Measurements from ENCODE around the gene ATP5PO.
"Not testable (repeated sequence)": the region's sequence is repeated elsewhere in the genome, so short reads cannot be mapped to it uniquely, and the experiment has no call there.

Gene ATP5PO

DNA sequence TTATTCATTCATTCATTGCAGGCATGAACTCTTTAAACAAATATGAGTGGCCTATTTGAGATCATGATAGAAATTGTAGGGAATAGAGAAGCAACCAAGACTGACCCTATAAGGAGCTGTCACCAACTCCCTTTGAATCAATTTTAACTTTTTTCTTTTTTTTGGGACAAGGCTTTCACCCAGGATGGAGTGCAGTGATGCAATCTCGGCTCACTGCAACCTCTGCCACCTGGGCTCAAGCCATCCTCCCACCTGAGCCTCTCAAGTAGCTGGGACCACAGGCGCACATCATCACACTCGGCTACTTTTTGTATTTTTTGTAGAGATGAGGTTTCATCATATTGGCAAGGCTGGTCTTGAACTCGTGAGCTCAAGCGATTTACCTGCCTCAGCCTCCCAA is 17.1 kb upstream of the ATP5PO start:
- no peak for DNase-seq (ENCODE audit: low read depth)
- no peak overlapping the region for H3K4me3 ChIP-seq (ENCODE audit: low read depth, low read length)
- TF ChIP-seq, protein P1, sequence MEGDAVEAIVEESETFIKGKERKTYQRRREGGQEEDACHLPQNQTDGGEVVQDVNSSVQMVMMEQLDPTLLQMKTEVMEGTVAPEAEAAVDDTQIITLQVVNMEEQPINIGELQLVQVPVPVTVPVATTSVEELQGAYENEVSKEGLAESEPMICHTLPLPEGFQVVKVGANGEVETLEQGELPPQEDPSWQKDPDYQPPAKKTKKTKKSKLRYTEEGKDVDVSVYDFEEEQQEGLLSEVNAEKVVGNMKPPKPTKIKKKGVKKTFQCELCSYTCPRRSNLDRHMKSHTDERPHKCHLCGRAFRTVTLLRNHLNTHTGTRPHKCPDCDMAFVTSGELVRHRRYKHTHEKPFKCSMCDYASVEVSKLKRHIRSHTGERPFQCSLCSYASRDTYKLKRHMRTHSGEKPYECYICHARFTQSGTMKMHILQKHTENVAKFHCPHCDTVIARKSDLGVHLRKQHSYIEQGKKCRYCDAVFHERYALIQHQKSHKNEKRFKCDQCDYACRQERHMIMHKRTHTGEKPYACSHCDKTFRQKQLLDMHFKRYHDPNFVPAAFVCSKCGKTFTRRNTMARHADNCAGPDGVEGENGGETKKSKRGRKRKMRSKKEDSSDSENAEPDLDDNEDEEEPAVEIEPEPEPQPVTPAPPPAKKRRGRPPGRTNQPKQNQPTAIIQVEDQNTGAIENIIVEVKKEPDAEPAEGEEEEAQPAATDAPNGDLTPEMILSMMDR (conservative IDR thresholded peaks at IDR 0.05; ENCODE audit: low read depth, low read length): no peak

DNA sequence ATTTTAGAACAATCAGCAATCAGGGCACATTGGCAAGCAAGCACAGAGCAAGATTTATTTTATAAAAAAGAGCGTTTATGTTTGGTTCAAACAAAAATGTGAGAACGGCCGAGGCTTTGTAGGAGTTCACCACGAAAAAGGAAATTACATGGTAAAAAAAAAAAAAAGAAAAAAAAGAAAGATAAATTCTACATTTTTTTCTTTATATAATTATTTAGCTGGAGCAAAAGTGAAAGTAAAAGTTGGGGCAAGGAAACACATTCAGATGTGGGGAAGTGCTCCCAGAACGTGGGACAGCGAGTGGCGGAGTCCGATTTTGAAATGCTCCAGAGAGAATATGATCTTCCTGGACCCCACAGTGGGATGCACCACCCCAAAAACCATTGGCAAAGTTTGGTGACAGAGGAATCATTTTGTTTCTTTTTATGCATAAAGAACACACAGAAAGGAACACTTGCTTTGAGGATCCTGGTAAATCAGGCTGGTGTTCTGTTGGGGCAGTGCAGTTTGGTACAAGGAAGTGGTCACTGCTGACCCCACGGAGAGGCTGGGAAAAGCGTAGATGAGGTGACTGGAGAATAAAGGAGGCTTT is 16.3 kb upstream of the ATP5PO start:
- H3K4me3 ChIP-seq (ENCODE audit: low read depth, low read length): peak overlapping the region; percentile 3
- TF ChIP-seq, protein P1 (conservative IDR thresholded peaks at IDR 0.05; ENCODE audit: low read depth, low read length): no peak
- no peak for DNase-seq (ENCODE audit: low read depth)

DNA sequence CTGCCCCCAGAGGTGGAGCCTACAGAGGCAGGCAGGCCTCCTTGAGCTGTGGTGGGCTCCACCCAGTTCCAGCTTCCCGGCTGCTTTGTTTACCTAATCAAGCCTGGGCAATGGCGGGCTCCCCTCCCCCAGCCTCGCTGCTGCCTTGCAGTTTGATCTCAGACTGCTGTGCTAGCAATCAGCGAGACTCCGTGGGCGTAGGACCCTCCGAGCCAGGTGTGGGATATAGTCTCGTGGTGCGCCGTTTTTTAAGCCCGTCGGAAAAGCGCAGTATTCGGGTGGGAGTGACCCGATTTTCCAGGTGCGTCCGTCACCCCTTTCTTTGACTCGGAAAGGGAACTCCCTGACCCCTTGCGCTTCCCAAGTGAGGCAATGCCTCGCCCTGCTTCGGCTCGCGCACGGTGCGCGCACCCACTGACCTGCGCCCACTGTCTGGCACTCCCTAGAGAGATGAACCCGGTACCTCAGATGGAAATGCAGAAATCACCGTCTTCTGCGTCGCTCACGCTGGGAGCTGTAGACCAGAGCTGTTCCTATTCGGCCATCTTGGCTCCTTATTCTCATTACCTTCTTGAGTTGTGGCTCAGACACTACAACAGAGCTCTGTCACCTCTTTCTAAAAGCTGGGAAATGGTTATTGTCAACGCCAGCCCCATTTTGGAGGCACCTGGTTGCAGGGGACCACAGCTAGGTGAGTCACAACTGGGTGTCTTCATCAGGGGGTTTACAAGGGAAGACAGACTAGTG is 15.6 kb upstream of the ATP5PO start:
- H3K4me3 ChIP-seq (ENCODE audit: low read depth, low read length): peak overlapping the region; percentile 10
- DNase-seq (ENCODE audit: low read depth): not testable (repeated sequence)

DNA sequence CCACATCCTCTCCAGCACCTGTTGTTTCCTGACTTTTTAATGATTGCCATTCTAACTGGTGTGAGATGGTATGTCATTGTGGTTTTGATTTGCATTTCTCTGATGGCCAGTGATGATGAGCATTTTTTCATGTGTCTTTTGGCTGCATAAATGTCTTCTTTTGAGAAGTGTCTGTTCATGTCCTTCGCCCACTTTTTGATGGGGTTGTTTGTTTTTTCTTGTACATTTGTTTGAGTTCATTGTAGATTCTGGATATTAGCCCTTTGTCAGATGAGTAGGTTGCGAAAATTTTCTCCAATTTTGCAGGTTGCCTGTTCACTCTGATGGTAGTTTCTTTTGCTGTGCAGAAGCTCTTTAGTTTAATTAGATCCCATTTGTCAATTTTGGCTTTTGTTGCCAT is 10.6 kb upstream of the ATP5PO start:
- not testable (repeated sequence) for DNase-seq (ENCODE audit: low read depth); H3K4me3 ChIP-seq (ENCODE audit: low read depth, low read length)

DNA sequence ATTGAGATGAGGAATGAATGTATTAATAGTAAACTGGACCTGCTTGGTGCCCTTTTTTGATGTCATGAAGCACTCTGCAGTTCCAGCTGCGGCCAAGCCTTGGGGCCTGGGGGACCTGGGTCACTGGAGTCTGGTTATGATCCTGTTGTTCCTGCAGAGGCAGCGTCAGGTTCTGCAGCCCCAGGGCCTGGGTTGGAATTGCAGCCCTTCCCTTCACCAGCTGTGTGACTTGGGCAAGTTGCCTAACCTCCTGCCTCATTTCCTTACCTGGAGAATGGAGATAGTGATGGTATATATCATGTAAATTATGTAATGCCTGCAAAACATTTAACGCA is 9.1 kb upstream of the ATP5PO start:
- H3K4me3 ChIP-seq (ENCODE audit: low read depth, low read length): no peak overlapping the region
- no peak for DNase-seq (ENCODE audit: low read depth)
- TF ChIP-seq, protein P1 (conservative IDR thresholded peaks at IDR 0.05; ENCODE audit: low read depth, low read length): no peak

DNA sequence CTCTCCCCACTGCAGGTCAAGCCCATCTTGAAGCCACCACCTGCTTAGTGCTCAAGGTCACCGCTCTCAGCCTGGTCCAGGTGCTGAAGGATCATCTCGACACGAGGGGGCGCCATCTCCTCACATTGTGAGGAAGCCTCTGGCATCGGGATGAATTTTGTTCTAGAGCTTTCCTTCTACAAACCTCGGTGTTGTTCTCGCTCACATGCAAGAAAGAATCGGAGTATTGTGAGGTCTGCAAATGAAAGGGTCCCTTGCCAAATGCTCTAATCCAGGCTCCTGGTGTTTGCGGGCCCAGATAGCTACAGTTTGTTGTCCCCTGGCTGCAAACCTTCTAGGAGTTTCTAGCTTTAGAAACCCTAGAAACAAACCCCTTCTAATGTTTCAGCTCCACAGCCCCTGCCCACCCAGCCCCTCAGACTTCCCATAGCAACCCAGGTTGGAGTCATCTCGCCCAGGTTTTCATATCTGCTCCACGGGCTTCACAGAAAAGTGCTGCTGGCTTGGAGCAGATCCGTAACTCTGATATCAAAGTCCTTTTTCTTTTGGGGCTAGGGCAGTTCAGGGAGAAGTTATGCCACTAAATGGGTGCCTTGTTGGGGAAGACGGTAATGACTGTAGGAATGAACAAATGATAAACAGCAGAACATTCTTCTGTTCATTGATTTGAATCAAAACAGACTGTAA is 8.6 kb upstream of the ATP5PO start:
- H3K4me3 ChIP-seq (ENCODE audit: low read depth, low read length): no peak overlapping the region
- peak; percentile 87 for DNase-seq (ENCODE audit: low read depth)
- TF ChIP-seq, protein P1 (conservative IDR thresholded peaks at IDR 0.05; ENCODE audit: low read depth, low read length): peak; percentile 96

DNA sequence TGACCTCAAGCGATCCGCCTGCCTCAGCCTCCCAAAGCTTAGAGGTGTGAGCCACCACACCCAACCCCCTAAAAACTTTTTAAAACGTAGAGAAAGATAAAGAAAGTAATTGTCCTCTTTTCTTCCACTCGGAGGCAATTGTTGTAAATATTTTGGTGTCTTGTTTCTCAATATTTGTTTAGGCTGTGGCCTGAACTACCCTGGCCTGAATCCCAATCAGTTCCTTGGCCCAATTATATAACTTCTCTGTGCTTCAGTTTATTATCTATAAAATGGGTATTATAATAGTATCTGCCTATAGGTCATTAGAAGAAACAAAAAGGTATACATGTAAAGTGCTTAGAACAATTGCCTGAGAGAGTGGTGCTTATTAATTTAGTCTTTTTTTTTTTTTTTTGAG is 1.8 kb upstream of the ATP5PO start:
- DNase-seq (ENCODE audit: low read depth): no peak
- no peak overlapping the region for H3K4me3 ChIP-seq (ENCODE audit: low read depth, low read length)
- TF ChIP-seq, protein P1 (conservative IDR thresholded peaks at IDR 0.05; ENCODE audit: low read depth, low read length): no peak

DNA sequence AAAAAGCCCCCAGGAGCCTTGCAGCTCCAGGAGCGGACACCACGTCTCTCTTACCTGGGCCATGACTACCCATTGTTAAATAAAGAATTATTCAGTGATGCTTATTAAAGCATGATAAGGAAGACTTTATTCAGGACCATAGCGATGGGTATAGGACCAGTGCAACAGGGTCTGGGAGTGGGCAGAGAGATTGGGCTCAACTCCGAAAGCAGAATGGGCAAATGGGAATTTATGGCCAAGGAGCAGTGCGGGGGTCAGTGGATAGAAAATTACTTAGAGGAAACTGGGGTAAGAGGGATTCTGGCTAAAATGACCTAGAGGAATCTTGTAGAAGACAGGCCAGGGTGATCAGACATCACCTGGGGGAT is 580 bp upstream of the ATP5PO start:
- TF ChIP-seq, protein P1 (conservative IDR thresholded peaks at IDR 0.05; ENCODE audit: low read depth, low read length): no peak
- no peak for DNase-seq (ENCODE audit: low read depth)
- H3K4me3 ChIP-seq (ENCODE audit: low read depth, low read length): peak overlapping the region; percentile 80

Measured in choroid plexus epithelial cell (primary cell).